SH-SY5Y (cell line): Measurements from ENCODE around the gene CFAP20DC.

ENCODE experiments used
- GATA2 ChIP-seq: IDR thresholded peaks from 2 replicates; pipeline ENCODE4 v1.6.1; 2011; ENCODE audit warnings: mild to moderate bottlenecking, low read depth, low read length
- GATA3 ChIP-seq: IDR thresholded peaks from 2 replicates; pipeline ENCODE4 v1.6.1; 2011; ENCODE audit warnings: low read depth, mild to moderate bottlenecking, low read length, moderate library complexity

- TF ChIP-seq GATA3 (no peak), GATA2 (no peak)
Measured at GRCh38 chr3:59065240-59065639, 15.4 kb upstream of the CFAP20DC start.
